ENCODE data around the gene DGKB. TPM values are rescaled to one million over a fixed set of nuclear protein-coding genes. Genes with fewer than 3 reads are reported as not detected.

Gene DGKB
- total RNA-seq, 1 experiment from 2014 or later: not detected

DNA sequence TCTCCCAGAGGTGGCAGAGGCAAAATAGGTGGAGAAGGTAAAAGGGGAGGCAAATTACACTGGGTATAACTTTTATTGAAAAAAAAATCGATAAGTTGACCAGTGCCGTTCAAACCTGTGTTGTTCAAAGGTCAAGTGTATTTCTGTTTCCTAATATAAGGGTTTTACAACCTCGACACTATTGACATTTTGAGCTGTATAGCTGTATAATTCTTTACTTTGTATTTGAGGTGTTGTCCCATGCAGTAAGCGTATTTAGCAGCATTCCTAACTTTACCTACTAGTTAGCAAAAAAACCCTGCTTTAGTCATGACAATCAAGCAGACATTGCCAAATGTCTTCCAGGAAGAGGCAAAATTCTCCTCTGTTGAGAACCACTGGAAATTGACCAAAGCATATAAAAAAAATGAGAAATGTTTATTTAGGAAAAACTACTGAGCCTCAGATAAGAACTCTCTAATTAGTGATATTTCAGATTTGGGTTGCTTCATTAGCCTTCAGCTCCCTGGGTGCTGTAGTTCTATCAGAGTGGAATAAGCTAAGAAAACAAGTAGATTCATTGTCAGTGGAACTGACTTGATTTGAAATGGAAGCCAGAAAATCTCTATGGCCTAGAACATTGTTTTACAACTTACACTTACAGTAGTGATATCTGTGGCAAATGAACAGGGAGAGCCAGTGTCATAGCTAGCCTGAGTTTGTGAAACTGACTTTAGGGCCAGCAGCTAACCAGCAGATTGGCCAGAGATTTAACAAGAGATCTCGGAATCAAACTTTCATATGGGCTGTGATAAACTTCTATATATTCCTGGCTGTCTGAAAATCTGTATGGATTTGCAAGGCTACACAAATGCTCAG lies 331.6 kb downstream of the DGKB start:
- no peak overlapping the region for H3K4me3 ChIP-seq (ENCODE audit: low read depth in 2 of 2, low read length in 2 of 2)
- peaks cover 6% of the 10 kb centered on the region; the same call in 1 of the 2 replicates for H3K9me3 ChIP-seq (ENCODE audit: control insufficient read depth, insufficient read depth, low read depth, low read length)
- DNase-seq (ENCODE audit: low read depth, low spot score) (no peak), ATAC-seq (no peak)
- no peak overlapping the region for H3K27ac ChIP-seq (ENCODE audit: low read length)
- no peaks in the 10 kb centered on the region for H3K27me3 ChIP-seq (ENCODE audit: control insufficient read depth, insufficient read depth, low read length)
- POLR2A ChIA-PET: no interaction called here
- no peaks in the 10 kb centered on the region for H3K36me3 ChIP-seq (ENCODE audit: control insufficient read depth, insufficient read depth, low read length)
- H3K4me1 ChIP-seq (ENCODE audit: control insufficient read depth, insufficient read depth, low read length): no peaks in the 10 kb centered on the region
- no TSS peak for BruUV-seq (replicated peaks)
- in situ Hi-C loops (cut with HindIII; ENCODE audit: low pct_unique_long_range_greater_than_20kb, low sequenced_read_pairs) (no loop called here), intact Hi-C loops (cut with micrococcal nuclease; ENCODE audit: unreplicated experiment) (no loop called here)
- CTCF ChIA-PET: no interaction called here
- no peak for TF ChIP-seq SIN3A (IDR thresholded peaks at IDR 0.05; ENCODE audit: borderline replicate concordance, insufficient read depth, low read depth, low read length)
- no peak for TF ChIP-seq CTCF (IDR thresholded peaks at IDR 0.05)
- no peak for TF ChIP-seq TCF7L2 (IDR thresholded peaks at IDR 0.05; ENCODE audit: low read depth, low read length)
- TF ChIP-seq, protein P1, sequence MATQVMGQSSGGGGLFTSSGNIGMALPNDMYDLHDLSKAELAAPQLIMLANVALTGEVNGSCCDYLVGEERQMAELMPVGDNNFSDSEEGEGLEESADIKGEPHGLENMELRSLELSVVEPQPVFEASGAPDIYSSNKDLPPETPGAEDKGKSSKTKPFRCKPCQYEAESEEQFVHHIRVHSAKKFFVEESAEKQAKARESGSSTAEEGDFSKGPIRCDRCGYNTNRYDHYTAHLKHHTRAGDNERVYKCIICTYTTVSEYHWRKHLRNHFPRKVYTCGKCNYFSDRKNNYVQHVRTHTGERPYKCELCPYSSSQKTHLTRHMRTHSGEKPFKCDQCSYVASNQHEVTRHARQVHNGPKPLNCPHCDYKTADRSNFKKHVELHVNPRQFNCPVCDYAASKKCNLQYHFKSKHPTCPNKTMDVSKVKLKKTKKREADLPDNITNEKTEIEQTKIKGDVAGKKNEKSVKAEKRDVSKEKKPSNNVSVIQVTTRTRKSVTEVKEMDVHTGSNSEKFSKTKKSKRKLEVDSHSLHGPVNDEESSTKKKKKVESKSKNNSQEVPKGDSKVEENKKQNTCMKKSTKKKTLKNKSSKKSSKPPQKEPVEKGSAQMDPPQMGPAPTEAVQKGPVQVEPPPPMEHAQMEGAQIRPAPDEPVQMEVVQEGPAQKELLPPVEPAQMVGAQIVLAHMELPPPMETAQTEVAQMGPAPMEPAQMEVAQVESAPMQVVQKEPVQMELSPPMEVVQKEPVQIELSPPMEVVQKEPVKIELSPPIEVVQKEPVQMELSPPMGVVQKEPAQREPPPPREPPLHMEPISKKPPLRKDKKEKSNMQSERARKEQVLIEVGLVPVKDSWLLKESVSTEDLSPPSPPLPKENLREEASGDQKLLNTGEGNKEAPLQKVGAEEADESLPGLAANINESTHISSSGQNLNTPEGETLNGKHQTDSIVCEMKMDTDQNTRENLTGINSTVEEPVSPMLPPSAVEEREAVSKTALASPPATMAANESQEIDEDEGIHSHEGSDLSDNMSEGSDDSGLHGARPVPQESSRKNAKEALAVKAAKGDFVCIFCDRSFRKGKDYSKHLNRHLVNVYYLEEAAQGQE (IDR thresholded peaks at IDR 0.05; ENCODE audit: insufficient read depth in 1 of 2, low read depth in 2 of 2, low read length in 1 of 2): no peak
- no peak for TF ChIP-seq POLR2AphosphoS5 (IDR thresholded peaks at IDR 0.05; ENCODE audit: low read depth, low read length)

DNA sequence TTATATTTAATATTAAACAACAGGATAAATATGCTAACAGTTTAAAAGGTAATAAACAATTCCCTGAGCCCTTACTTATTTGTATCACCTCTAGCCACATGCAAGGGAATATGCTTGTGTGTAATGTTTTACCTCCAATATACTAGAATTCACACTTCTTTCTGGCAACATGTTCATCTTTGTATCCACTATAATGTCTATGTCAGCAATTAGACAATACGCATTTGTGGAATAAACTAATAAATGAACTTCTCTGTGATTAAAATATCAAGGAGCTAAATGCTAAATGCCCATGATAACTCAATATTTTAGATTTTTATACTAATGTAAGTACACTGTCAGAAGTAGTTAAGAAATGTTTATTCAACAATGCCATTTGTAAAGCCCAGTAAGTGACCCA lies 350.5 kb downstream of the DGKB start:
- intact Hi-C loops (cut with micrococcal nuclease; ENCODE audit: unreplicated experiment) (no loop called here), in situ Hi-C loops (cut with HindIII; ENCODE audit: low pct_unique_long_range_greater_than_20kb, low sequenced_read_pairs) (no loop called here)
- CTCF ChIA-PET: no interaction called here
- DNase-seq (ENCODE audit: low read depth, low spot score) (no peak), ATAC-seq (no peak)
- no peaks in the 10 kb centered on the region for H3K4me1 ChIP-seq (ENCODE audit: control insufficient read depth, insufficient read depth, low read length)
- TF ChIP-seq, protein P1 (IDR thresholded peaks at IDR 0.05; ENCODE audit: insufficient read depth in 1 of 2, low read depth in 2 of 2, low read length in 1 of 2): no peak
- TF ChIP-seq POLR2AphosphoS5 (IDR thresholded peaks at IDR 0.05; ENCODE audit: low read depth, low read length): no peak
- TF ChIP-seq CTCF (IDR thresholded peaks at IDR 0.05): no peak
- no peak for TF ChIP-seq TCF7L2 (IDR thresholded peaks at IDR 0.05; ENCODE audit: low read depth, low read length)
- no peak for TF ChIP-seq SIN3A (IDR thresholded peaks at IDR 0.05; ENCODE audit: borderline replicate concordance, insufficient read depth, low read depth, low read length)
- no peaks in the 10 kb centered on the region for H3K36me3 ChIP-seq (ENCODE audit: control insufficient read depth, insufficient read depth, low read length)
- no TSS peak for BruUV-seq (replicated peaks)
- no peak overlapping the region for H3K27ac ChIP-seq (ENCODE audit: low read length)
- H3K9me3 ChIP-seq (ENCODE audit: control insufficient read depth, insufficient read depth, low read depth, low read length): no peaks in the 10 kb centered on the region
- no peak overlapping the region for H3K4me3 ChIP-seq (ENCODE audit: low read depth in 2 of 2, low read length in 2 of 2)
- POLR2A ChIA-PET: no interaction called here
- no peaks in the 10 kb centered on the region for H3K27me3 ChIP-seq (ENCODE audit: control insufficient read depth, insufficient read depth, low read length)
